Duodenal mucosa (tissue), 2 donors: ENCODE data around the gene PREP.
A peak's percentile ranks its signal among the peaks of the same experiment; 100 is the strongest.
"Not testable (repeated sequence)": the region's sequence is repeated elsewhere in the genome, so short reads cannot be mapped to it uniquely, and the experiment has no call there.

Experiments used
- H3K27ac ChIP-seq: one replicate; pipeline ENCODE4 v1.7.0; 2013; ENCODE audit warnings: low read depth, low read length
- H3K27me3 ChIP-seq, 2 donors: one replicate each; pipeline ENCODE4 v1.7.0; 2013; ENCODE audit warnings: low read length in 2 of 2, control low read depth in 1 of 2; ENCODE audit not compliant: insufficient read depth in 2 of 2, control insufficient read depth in 1 of 2
- H3K36me3 ChIP-seq, 2 donors: one replicate each; pipeline ENCODE4 v1.7.0; 2013; ENCODE audit warnings: low read length in 2 of 2, control low read depth in 1 of 2; ENCODE audit not compliant: insufficient read depth in 2 of 2, control insufficient read depth in 1 of 2
- H3K4me1 ChIP-seq, 2 donors: one replicate each; pipeline ENCODE4 v1.7.0; 2013; ENCODE audit warnings: low read length in 2 of 2, control low read depth in 1 of 2; ENCODE audit not compliant: insufficient read depth in 2 of 2, control insufficient read depth in 1 of 2
- H3K4me3 ChIP-seq, 2 donors: one replicate each; pipeline ENCODE4 v1.7.0; 2013; ENCODE audit warnings: low read length in 2 of 2, low read depth in 1 of 2
- H3K9ac ChIP-seq, 2 donors: one replicate each; pipeline ENCODE4 v1.7.0; 2013; ENCODE audit warnings: low read length in 2 of 2, low read depth in 1 of 2
- H3K9me3 ChIP-seq, 2 donors: one replicate each; pipeline ENCODE4 v1.7.0; 2013; ENCODE audit warnings: low read length in 2 of 2, control low read depth in 1 of 2; ENCODE audit not compliant: control insufficient read depth in 1 of 2

Gene PREP

DNA sequence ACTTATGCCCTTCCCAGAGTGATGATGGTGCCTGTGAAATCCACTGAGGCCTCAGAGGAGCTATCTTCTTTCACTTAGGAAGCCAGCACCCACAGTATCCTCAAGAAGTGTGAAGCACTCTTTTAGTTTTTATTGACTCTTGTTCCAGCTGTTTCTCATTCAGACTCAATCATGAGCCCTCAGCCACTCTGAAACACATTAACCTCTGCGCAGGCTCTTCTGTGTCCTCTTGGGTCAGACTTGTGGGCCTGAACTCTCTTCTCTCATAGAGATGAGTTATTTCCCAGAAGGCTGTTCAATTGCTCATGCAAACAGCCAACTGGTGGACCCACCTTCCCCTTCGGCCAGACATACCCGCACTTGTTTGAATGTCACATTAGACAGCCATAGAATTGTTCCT is 27.8 kb upstream of the PREP start:
- no peaks in the 10 kb centered on the region for H3K9me3 ChIP-seq
- H3K4me3 ChIP-seq, result no peak overlapping the region
- H3K9ac ChIP-seq, result no peak overlapping the region
- peaks cover 6% of the 10 kb centered on the region in 2 donors for H3K4me1 ChIP-seq
- no peaks in the 10 kb centered on the region for H3K36me3 ChIP-seq
- H3K27me3 ChIP-seq, result no peaks in the 10 kb centered on the region
- H3K27ac ChIP-seq, result no peak overlapping the region

DNA sequence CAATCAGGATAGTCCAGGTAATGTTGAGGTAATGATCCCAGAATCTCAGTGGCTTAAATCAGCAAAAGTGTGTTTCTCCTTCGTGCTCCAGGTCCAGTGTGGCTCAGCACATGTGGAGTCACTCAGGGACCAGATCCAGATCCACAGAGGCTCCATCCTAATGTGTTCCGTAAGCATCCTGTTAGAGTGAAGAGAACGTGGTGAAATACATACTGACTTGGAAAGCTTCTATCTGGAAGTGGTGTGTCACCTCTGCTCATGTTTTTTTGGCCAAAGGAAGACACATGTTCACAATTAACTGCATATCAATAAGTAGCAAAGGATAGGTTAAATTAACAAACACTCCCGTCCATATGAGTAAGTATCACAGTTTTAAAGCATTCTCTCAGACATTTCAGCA is 26.8 kb upstream of the PREP start:
- Histone ChIP-seq H3K27ac (no peak overlapping the region), H3K4me1 (peaks cover 6% of the 10 kb centered on the region in 2 donors), H3K9me3 (no peaks in the 10 kb centered on the region), H3K36me3 (no peaks in the 10 kb centered on the region), H3K9ac (no peak overlapping the region), H3K4me3 (no peak overlapping the region), H3K27me3 (no peaks in the 10 kb centered on the region)

DNA sequence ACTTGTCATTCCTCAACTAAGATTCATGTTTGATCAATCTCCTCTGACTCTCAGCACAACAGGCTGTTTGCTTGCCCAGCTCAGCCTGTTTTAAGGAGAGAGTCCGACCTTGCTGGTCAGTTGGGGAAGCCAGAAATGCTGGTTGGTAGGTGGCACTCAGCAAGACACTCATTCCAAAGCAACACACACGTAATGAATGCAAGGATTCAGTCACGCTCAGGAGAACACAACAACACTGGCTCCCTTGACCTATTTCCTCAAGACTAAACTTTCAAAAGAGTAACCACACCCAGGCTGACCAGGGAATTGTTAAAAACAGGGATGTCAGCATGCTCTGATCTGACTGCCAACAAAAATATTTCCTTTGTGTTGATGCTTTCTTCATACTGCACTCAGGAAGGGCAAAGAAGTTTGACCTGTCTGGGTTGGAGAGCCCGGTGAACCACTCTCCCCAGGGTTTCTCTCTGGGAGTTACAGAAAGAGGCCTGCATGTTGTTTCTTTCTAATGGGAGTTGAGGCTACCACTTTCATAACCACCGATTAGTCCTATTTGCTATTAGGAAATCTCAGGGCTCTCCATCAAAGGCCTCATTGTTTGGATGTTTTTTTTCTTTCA is 25.6 kb upstream of the PREP start:
- no peak overlapping the region for H3K9ac ChIP-seq
- H3K36me3 ChIP-seq, result no peaks in the 10 kb centered on the region
- no peaks in the 10 kb centered on the region for H3K9me3 ChIP-seq
- H3K27me3 ChIP-seq, result no peaks in the 10 kb centered on the region
- peaks cover 6% of the 10 kb centered on the region in 2 donors for H3K4me1 ChIP-seq
- no peak overlapping the region for H3K27ac ChIP-seq
- H3K4me3 ChIP-seq, result no peak overlapping the region

- no peaks in the 10 kb centered on the region for H3K36me3 ChIP-seq
- no peak overlapping the region for H3K4me3 ChIP-seq
- no peaks in the 10 kb centered on the region for H3K27me3 ChIP-seq
- H3K9ac ChIP-seq, result no peak overlapping the region
- H3K27ac ChIP-seq, result no peak overlapping the region
- peaks cover 0 to 6% of the 10 kb centered on the region in 2 donors for H3K4me1 ChIP-seq
- no peaks in the 10 kb centered on the region for H3K9me3 ChIP-seq
Measured at GRCh38 chr6:105424175-105424783, 21.4 kb upstream of the PREP start.

- not testable (repeated sequence) for H3K27ac ChIP-seq, H3K9me3 ChIP-seq, H3K36me3 ChIP-seq, H3K27me3 ChIP-seq, H3K4me1 ChIP-seq, H3K9ac ChIP-seq, H3K4me3 ChIP-seq
Measured at GRCh38 chr6:105416971-105417370, 14.1 kb upstream of the PREP start.

GRCh38 chr6:105409734-105410133 is 6.9 kb upstream of the PREP start:
- no peak overlapping the region for H3K4me3 ChIP-seq
- no peaks in the 10 kb centered on the region for H3K27me3 ChIP-seq

DNA sequence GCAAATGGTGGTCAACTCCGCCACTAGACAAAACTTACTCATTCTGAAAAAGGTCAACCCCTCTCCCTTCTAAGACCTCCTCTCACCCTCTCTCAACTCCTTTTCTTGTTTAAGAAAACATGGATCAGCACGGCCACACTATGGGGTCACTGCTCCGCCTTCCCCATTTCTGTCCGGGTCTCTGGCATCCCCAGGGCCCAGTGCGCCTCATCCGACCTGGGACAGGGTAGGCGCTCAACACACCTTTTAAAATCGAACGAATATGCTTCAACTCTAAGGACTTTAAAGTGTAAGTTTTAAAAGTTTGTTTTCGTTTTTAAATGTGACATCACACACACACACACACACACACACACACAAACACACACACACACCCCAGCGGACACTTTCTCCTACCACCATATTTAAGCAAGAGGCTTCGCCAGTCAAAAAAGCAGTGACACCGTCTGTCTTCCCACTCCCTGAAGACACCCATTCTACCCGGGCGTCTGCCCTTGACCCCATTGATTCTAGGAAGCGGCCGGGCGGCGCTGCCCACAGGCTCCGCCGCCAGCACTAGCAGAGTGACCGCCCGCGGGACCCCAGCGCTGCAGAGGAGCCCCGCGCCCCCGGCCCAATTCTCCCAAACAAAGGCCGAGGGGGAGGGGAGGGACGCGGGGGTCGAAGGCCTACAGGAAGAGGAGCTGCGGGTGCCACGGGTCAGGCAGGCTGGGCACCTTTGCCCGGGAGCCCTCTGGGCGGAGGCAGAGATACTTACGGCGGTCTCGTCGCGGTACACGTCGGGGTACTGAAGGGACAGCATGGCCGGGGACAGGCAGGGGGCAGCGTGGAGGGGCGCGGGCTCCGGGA is 568 bp downstream of the PREP start:
- Histone ChIP-seq H3K27me3 (no peaks in the 10 kb centered on the region), H3K4me3 (peak overlapping the region; percentile 90 to 93), H3K36me3 (no peaks in the 10 kb centered on the region), H3K4me1 (peaks cover 35 to 36% of the 10 kb centered on the region in 2 donors), H3K9ac (peak overlapping the region; percentile 75 to 76), H3K9me3 (no peaks in the 10 kb centered on the region), H3K27ac (peak overlapping the region; percentile 86)

More at GRCh38 chr6:105409734-105410133, 6.9 kb upstream of the PREP start:
- Histone ChIP-seq H3K9ac (no peak overlapping the region), H3K4me1 (no peaks in the 10 kb centered on the region), H3K27ac (no peak overlapping the region), H3K36me3 (no peaks in the 10 kb centered on the region), H3K9me3 (no peaks in the 10 kb centered on the region)

DNA sequence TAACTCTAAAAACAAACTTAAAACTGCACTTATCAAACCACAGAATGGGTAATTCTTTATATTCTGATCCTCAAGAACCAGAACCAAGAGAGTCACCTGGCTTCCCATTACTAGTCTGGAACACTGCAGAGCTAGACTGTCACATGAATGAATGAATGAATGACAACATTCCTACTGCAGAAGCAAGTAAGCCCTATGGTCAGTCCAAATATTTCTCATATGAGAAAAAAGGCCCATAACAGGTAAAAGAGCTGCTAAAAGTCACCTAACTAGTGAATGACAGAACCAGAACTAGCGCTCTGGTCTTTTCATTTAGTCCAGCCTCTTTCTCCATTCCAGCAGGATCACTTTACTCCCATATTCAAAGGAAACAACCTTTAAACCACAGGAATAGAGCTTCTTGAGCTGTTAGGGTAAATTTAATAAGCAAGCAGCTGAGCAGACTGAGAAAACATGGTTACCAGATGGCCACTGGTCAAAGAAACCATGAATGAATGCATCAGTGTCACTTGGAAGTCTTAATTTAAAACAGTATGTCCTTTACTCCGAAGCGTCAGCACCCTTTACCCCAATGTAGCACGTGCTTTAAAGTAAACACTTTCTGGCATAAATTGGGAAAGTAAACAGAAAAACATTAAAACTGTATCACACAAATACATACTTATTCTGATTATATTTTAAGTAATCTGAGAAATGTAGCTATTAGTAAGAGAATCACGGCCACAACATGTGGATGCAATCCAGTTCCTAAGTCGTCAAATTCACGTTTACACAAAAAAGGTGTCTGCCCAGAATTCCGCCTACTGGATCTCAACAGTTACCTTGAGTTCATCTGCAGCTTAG is 1.4 kb downstream of the PREP start:
- H3K27ac ChIP-seq, result no peak overlapping the region
- H3K4me3 ChIP-seq, result peak overlapping the region; percentile 90 to 93
- H3K27me3 ChIP-seq, result no peaks in the 10 kb centered on the region
- peaks cover 35 to 36% of the 10 kb centered on the region in 2 donors for H3K4me1 ChIP-seq
- H3K36me3 ChIP-seq, result peaks cover under 1 to 2% of the 10 kb centered on the region in 2 donors
- H3K9ac ChIP-seq, result peak overlapping the region; percentile 75 to 76
- H3K9me3 ChIP-seq, result no peaks in the 10 kb centered on the region

GRCh38 chr6:105400501-105400900 is 2.4 kb downstream of the PREP start:
- H3K9ac ChIP-seq, result peak overlapping the region in 1 of 2 donors; percentile 28
- H3K36me3 ChIP-seq, result peaks cover 10 to 12% of the 10 kb centered on the region in 2 donors
- peak overlapping the region; percentile 46 to 90 for H3K4me3 ChIP-seq
- H3K27ac ChIP-seq, result no peak overlapping the region
- H3K9me3 ChIP-seq, result no peaks in the 10 kb centered on the region
- H3K4me1 ChIP-seq, result peaks cover 35 to 36% of the 10 kb centered on the region in 2 donors
- H3K27me3 ChIP-seq, result no peaks in the 10 kb centered on the region
